OCI-LY7 (cell line): ENCODE results near the gene SDK2. TPM values are rescaled to one million over a fixed set of nuclear protein-coding genes. Genes with fewer than 3 reads are reported as not detected.

Source experiments
- BruUV-seq: library from RNA; stranded (reverse); fragments of 400-500 nt; replicated peaks from 2 replicates; lab custom pipeline; 2021; lab: Mats Ljungman, UMichigan
- CTCF ChIA-PET: fragments of 300-600 bp; sonication (Branson Sonifier 250); formaldehyde crosslinking; loops from one replicate; lab custom pipeline; 2022; ENCODE audit warnings: antibody characterized with exemption; ENCODE audit not compliant: unreplicated experiment; lab: Charles Lee
- POLR2A ChIA-PET: fragments of 300-600 bp; sonication (Branson Sonifier 250); formaldehyde crosslinking; loops from one replicate; lab custom pipeline; 2022; ENCODE audit warnings: antibody characterized with exemption; lab: Charles Lee
- DNase-seq: peaks from one replicate; pipeline ENCODE4 v3.0.0-alpha.2; 2015; ENCODE audit warnings: low spot score
- H2AFZ ChIP-seq: fragments of 200-600 bp; sonication (generic), shearing (Covaris generic); 2 replicates; pipeline ENCODE4 v1.6.1; 2014; ENCODE audit warnings: mild to moderate bottlenecking, antibody characterized with exemption, low read length, moderate library complexity
- H3K27ac ChIP-seq: fragments of 200-600 bp; sonication (generic); 2 replicates; pipeline ENCODE4 v1.5.1; 2014; ENCODE audit warnings: mixed run types, low read depth, mild to moderate bottlenecking, moderate library complexity, low read length, inconsistent platforms; ENCODE audit not compliant: poor library complexity, severe bottlenecking
- H3K36me3 ChIP-seq: fragments of 200-600 bp; sonication (generic); 2 replicates; pipeline ENCODE4 v1.6.1; 2014; ENCODE audit warnings: mild to moderate bottlenecking, antibody characterized with exemption, low read length, moderate library complexity, mixed read lengths; ENCODE audit not compliant: insufficient read depth
- H3K4me1 ChIP-seq: fragments of 200-600 bp; sonication (generic); 2 replicates; pipeline ENCODE4 v1.5.1; 2014; ENCODE audit warnings: mild to moderate bottlenecking, low read length; ENCODE audit not compliant: insufficient read depth, poor library complexity, severe bottlenecking
- H3K4me2 ChIP-seq: fragments of 200-600 bp; sonication (generic); 2 replicates; pipeline ENCODE4 v1.6.1; 2014; ENCODE audit warnings: mild to moderate bottlenecking, low read length
- H3K4me3 ChIP-seq: fragments of 200-600 bp; sonication (generic); 2 replicates; pipeline ENCODE4 v1.5.1; 2014; ENCODE audit warnings: mild to moderate bottlenecking, low read depth, low read length; ENCODE audit not compliant: poor library complexity, severe bottlenecking
- H3K79me2 ChIP-seq: fragments of 200-600 bp; sonication (generic); 2 replicates; pipeline ENCODE4 v1.6.1; 2016; ENCODE audit warnings: low read depth, mild to moderate bottlenecking, low read length, moderate library complexity, mixed read lengths; ENCODE audit not compliant: insufficient read depth
- H3K9me2 ChIP-seq: fragments of 200-600 bp; sonication (generic); 2 replicates; pipeline ENCODE4 v1.6.1; 2016; ENCODE audit warnings: mild to moderate bottlenecking, low read length, mixed read lengths; ENCODE audit not compliant: insufficient read depth
- H3K9me3 ChIP-seq: fragments of 200-600 bp; sonication (generic); 2 replicates; pipeline ENCODE4 v1.6.1; 2014; ENCODE audit warnings: mild to moderate bottlenecking, mixed run types, low read length, mixed read lengths
- H4K20me1 ChIP-seq: fragments of 200-600 bp; sonication (generic); 2 replicates; pipeline ENCODE4 v1.6.1; 2014; ENCODE audit warnings: mild to moderate bottlenecking, antibody characterized with exemption, low read length, moderate library complexity, mixed read lengths; ENCODE audit not compliant: insufficient read depth
- CTCF ChIP-seq: fragments of 200-600 bp; sonication (generic); conservative IDR thresholded peaks from 2 replicates; pipeline ENCODE4 v1.5.1; 2014; ENCODE audit warnings: mild to moderate bottlenecking, antibody characterized with exemption, low read length, moderate library complexity, mixed read lengths
- EZH2phosphoT487 ChIP-seq: fragments of 200-600 bp; sonication (generic); IDR thresholded peaks from 2 replicates; pipeline ENCODE4 v1.6.1; 2018; ENCODE audit warnings: low read depth, borderline replicate concordance, mild to moderate bottlenecking, mixed run types, antibody characterized with exemption, low read length, moderate library complexity, mixed read lengths
- intact Hi-C: fragments of 100-400 bp; cut with micrococcal nuclease; formaldehyde crosslinking; loops from one replicate; pipeline ENCODE4 v1.10.0; 2022; ENCODE audit not compliant: unreplicated experiment
- total RNA-seq, 2 experiments: library from RNA; depleted of rRNA in 1 of 2; stranded (reverse); fragments of >200 nt in 1 of 2; shearing (Covaris generic) in 1 of 2; gene quantifications; 2 replicates each; pipeline ENCODE4 v1.2.3, GENCODE V29; 2014 to 2022

Gene SDK2
- total RNA-seq, 2 experiments from 2014 or later = 0.32 to 1.8 TPM

DNA sequence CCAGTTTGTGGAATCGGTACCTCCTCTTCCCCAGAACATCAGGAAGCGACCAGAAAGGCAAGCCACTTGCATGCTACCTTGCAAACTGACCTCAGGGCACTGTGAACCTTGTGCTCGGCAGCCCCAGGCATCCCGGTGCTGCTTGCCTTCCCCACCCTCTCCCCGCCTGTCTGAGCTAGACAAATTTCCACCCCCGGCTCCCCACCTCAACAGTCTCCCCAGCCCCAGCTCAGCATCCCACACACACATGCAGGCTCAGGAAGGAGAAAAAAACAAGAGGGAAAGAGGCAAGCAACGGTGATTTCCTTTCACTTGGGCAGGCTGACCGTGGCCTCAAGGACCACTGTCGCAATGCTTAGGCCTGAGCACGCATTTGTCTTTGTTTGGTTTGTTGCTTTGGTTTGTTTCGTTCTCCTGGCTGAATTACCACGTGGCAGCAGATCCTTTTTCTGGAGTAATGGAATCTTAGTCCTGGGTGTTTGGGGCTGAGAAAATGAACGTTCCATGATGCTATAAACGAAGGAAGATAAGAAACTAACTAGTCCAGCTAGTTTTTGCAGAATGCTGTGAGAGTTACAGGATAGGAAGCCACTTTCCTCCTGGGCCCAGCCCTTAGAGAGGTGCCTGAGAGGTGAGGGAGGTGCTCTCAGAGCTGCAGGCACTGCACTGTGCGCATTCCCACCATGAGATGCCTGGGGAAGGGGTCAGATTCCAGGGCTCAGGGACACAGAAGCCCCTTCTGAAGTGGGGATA is 27.9 kb downstream of the SDK2 start:
- DNase-seq = no peak
- intact Hi-C loops = no loop called here
- H3K79me2 ChIP-seq = no peaks in the 10 kb centered on the region
- peaks cover 9% of the 10 kb centered on the region for H3K4me1 ChIP-seq
- H3K4me2 ChIP-seq = no peak overlapping the region
- H3K9me2 ChIP-seq = no peaks in the 10 kb centered on the region
- ChIA-PET POLR2A (interaction anchor here (0.6 kb wide), 1 partner anchor 207 kb away, joined by 3 read pairs; no protein-coding TSS in a partner anchor), CTCF (interaction anchor here (0.6 kb wide), 1 partner anchor 24 kb away, joined by 4 read pairs; no protein-coding TSS in a partner anchor)
- no peaks in the 10 kb centered on the region for H4K20me1 ChIP-seq
- H3K36me3 ChIP-seq = no peaks in the 10 kb centered on the region
- no peak overlapping the region for H3K4me3 ChIP-seq
- H2AFZ ChIP-seq = no peak overlapping the region
- H3K27ac ChIP-seq = no peak overlapping the region
- no TSS peak for BruUV-seq
- H3K9me3 ChIP-seq = peaks cover 7% of the 10 kb centered on the region; the same call in 1 of the 2 replicates
- TF ChIP-seq EZH2phosphoT487 = no peak
- TF ChIP-seq CTCF = no peak

GRCh38 chr17:73614256-73614655 is 30.0 kb downstream of the SDK2 start:
- peaks cover 2% of the 10 kb centered on the region; the same call in 1 of the 2 replicates for H3K9me3 ChIP-seq
- H3K9me2 ChIP-seq = no peaks in the 10 kb centered on the region
- no peaks in the 10 kb centered on the region for H3K36me3 ChIP-seq
- BruUV-seq = no TSS peak
- intact Hi-C loops = no loop called here
- peaks cover 9% of the 10 kb centered on the region for H3K4me1 ChIP-seq
- TF ChIP-seq CTCF (no peak), EZH2phosphoT487 (no peak)
- DNase-seq = no peak
- H4K20me1 ChIP-seq = no peaks in the 10 kb centered on the region
- no peak overlapping the region for H3K27ac ChIP-seq
- ChIA-PET CTCF (no interaction called here), POLR2A (no interaction called here)
- H2AFZ ChIP-seq = no peak overlapping the region
- H3K4me2 ChIP-seq = no peak overlapping the region
- H3K4me3 ChIP-seq = no peak overlapping the region
- no peaks in the 10 kb centered on the region for H3K79me2 ChIP-seq
